H9 (cell line): ENCODE data around the gene IL1RN. TPM values are rescaled to one million over a fixed set of nuclear protein-coding genes. Genes with fewer than 3 reads are reported as not detected.

Source experiments
- DNase-seq: peaks from one replicate; pipeline ENCODE4 v3.0.0-alpha.2; 2017
- H2AFZ ChIP-seq: one replicate; pipeline ENCODE4 v1.6.1; 2013; ENCODE audit warnings: mild to moderate bottlenecking, low read length, control low read depth, moderate library complexity
- H2AK5ac ChIP-seq: 2 replicates; pipeline ENCODE4 v1.6.1; 2013; ENCODE audit warnings: low read length, control low read depth, mixed read lengths; ENCODE audit not compliant: insufficient read length
- H2BK120ac ChIP-seq: one replicate; pipeline ENCODE4 v1.6.1; 2013; ENCODE audit warnings: low read depth, mild to moderate bottlenecking, low read length, control low read depth, inconsistent platforms; ENCODE audit not compliant: poor library complexity, severe bottlenecking
- H2BK12ac ChIP-seq: 2 replicates; pipeline ENCODE4 v1.6.1; 2013; ENCODE audit warnings: low read length, control low read depth, mixed read lengths, low read depth; ENCODE audit not compliant: insufficient read length
- H2BK15ac ChIP-seq: 2 replicates; pipeline ENCODE4 v1.6.1; 2013; ENCODE audit warnings: low read depth, low read length, control low read depth
- H2BK20ac ChIP-seq: one replicate; pipeline ENCODE4 v1.6.1; 2013; ENCODE audit warnings: low read depth, mild to moderate bottlenecking, low read length, control low read depth, inconsistent platforms; ENCODE audit not compliant: poor library complexity, severe bottlenecking
- H2BK5ac ChIP-seq: 2 replicates; pipeline ENCODE4 v1.6.1; 2013; ENCODE audit warnings: low read length, control low read depth, mixed read lengths; ENCODE audit not compliant: insufficient read length
- H3K14ac ChIP-seq: 2 replicates; pipeline ENCODE4 v1.6.1; 2013; ENCODE audit warnings: low read length, control low read depth; ENCODE audit not compliant: insufficient read depth
- H3K18ac ChIP-seq: 2 replicates; pipeline ENCODE4 v1.6.1; 2013; ENCODE audit warnings: low read depth, mild to moderate bottlenecking, mixed read lengths, low read length, control low read depth; ENCODE audit not compliant: insufficient read length
- H3K23ac ChIP-seq: 2 replicates; pipeline ENCODE4 v1.6.1; 2013; ENCODE audit warnings: low read length, control low read depth, mixed read lengths, low read depth; ENCODE audit not compliant: insufficient read length
- H3K23me2 ChIP-seq: 2 replicates; pipeline ENCODE4 v1.6.1; 2013; ENCODE audit warnings: low read depth, mild to moderate bottlenecking, mixed read lengths, low read length, control low read depth; ENCODE audit not compliant: insufficient read length, poor library complexity, severe bottlenecking
- H3K27ac ChIP-seq: 2 replicates; pipeline ENCODE4 v1.5.1; 2013; ENCODE audit warnings: low read length, control low read depth, mixed read lengths, low read depth; ENCODE audit not compliant: insufficient read length
- H3K27me3 ChIP-seq: 2 replicates; pipeline ENCODE4 v1.6.1; 2013; ENCODE audit warnings: low read length, control low read depth, inconsistent platforms; ENCODE audit not compliant: insufficient read depth
- H3K4ac ChIP-seq: 2 replicates; pipeline ENCODE4 v1.6.1; 2013; ENCODE audit warnings: low read depth, mild to moderate bottlenecking, control low read depth, inconsistent platforms, low read length, moderate library complexity
- H3K4me1 ChIP-seq: 2 replicates; pipeline ENCODE4 v1.6.1; 2013; ENCODE audit warnings: low read length, control low read depth, inconsistent platforms; ENCODE audit not compliant: insufficient read depth
- H3K4me2 ChIP-seq: 2 replicates; pipeline ENCODE4 v1.6.1; 2013; ENCODE audit warnings: low read length, control low read depth, mixed read lengths; ENCODE audit not compliant: insufficient read length, insufficient read depth
- H3K56ac ChIP-seq: 2 replicates; pipeline ENCODE4 v1.6.1; 2013; ENCODE audit warnings: low read depth, mild to moderate bottlenecking, mixed read lengths, low read length, control low read depth; ENCODE audit not compliant: insufficient read length
- H3K79me1 ChIP-seq: 2 replicates; pipeline ENCODE4 v1.6.1; 2013; ENCODE audit warnings: low read depth, mild to moderate bottlenecking, moderate library complexity, low read length, control low read depth, inconsistent platforms; ENCODE audit not compliant: insufficient read depth, poor library complexity, severe bottlenecking
- H3K79me2 ChIP-seq: 2 replicates; pipeline ENCODE4 v1.6.1; 2013; ENCODE audit warnings: low read length, control low read depth, inconsistent platforms; ENCODE audit not compliant: insufficient read depth
- H3K9ac ChIP-seq: 2 replicates; pipeline ENCODE4 v1.6.1; 2013; ENCODE audit warnings: low read length, control low read depth, mixed read lengths; ENCODE audit not compliant: insufficient read length; ENCODE audit errors: extremely low read depth
- H3K9me3 ChIP-seq: one replicate; pipeline ENCODE4 v1.6.1; 2013; ENCODE audit warnings: low read depth, low read length, inconsistent platforms; ENCODE audit not compliant: control insufficient read depth
- H3T11ph ChIP-seq: one replicate; pipeline ENCODE4 v1.6.1; 2013; ENCODE audit warnings: mild to moderate bottlenecking, low read length, control low read depth, inconsistent platforms
- H4K20me1 ChIP-seq: one replicate; pipeline ENCODE4 v1.6.1; 2013; ENCODE audit not compliant: control insufficient read depth, insufficient read length, insufficient read depth
- H4K5ac ChIP-seq: 2 replicates; pipeline ENCODE4 v1.6.1; 2013; ENCODE audit warnings: low read depth, mild to moderate bottlenecking, mixed read lengths, low read length, control low read depth; ENCODE audit not compliant: insufficient read length
- H4K8ac ChIP-seq: replicated peaks from 2 replicates; pipeline ENCODE4 v1.6.1; 2013; ENCODE audit warnings: low read length, control low read depth, mixed read lengths, low read depth; ENCODE audit not compliant: insufficient read length
- H4K91ac ChIP-seq: 2 replicates; pipeline ENCODE4 v1.6.1; 2013; ENCODE audit warnings: low read depth, mild to moderate bottlenecking, moderate library complexity, mixed read lengths, low read length, control low read depth; ENCODE audit not compliant: insufficient read length
- H3K27ac Mint-ChIP-seq, 3 experiments: 2 replicates in 2 of 3; 3 replicates in 1 of 3; pipeline ENCODE4 v1.8.0; 2020 to 2021; ENCODE audit warnings: mixed read lengths in 3 of 3, mild to moderate bottlenecking in 1 of 3, moderate library complexity in 1 of 3
- H3K27me3 Mint-ChIP-seq: 2 replicates; pipeline ENCODE4 v1.8.0; 2021; ENCODE audit warnings: low read depth, mild to moderate bottlenecking, moderate library complexity, mixed read lengths
- H3K36me3 Mint-ChIP-seq, 3 experiments: 2 replicates in 2 of 3; 3 replicates in 1 of 3; pipeline ENCODE4 v1.8.0; 2020 to 2021; ENCODE audit warnings: low read depth in 3 of 3, mixed read lengths in 3 of 3; ENCODE audit not compliant: insufficient read depth in 1 of 3
- H3K4me1 Mint-ChIP-seq, 2 experiments: 2 replicates each; pipeline ENCODE4 v1.8.0; 2020; ENCODE audit warnings: mixed read lengths in 2 of 2
- H3K4me3 Mint-ChIP-seq, 2 experiments: 2 replicates in 1 of 2; 3 replicates in 1 of 2; pipeline ENCODE4 v1.8.0; 2020 to 2021; ENCODE audit warnings: mild to moderate bottlenecking in 2 of 2, mixed read lengths in 2 of 2, moderate library complexity in 1 of 2
- H3K9me3 Mint-ChIP-seq, 2 experiments: 2 replicates in 1 of 2; 3 replicates in 1 of 2; pipeline ENCODE4 v1.8.0; 2020; ENCODE audit warnings: mild to moderate bottlenecking in 2 of 2, mixed read lengths in 2 of 2, moderate library complexity in 1 of 2
- WGBS: extraction: QIAGEN DNeasy Blood & Tissue Kit; methylation state at CpG from one replicate; pipeline ENCODE4 v1.1.7; 2013; ENCODE audit warnings: missing lambda C conversion rate, low lambda C conversion rate, mixed read lengths; ENCODE audit not compliant: insufficient read length; ENCODE audit errors: extremely low coverage; 5-methylcytosine and 5-hydroxymethylcytosine counted together
- total RNA-seq: library from RNA; stranded (reverse); gene quantifications from 2 replicates; pipeline ENCODE4 v1.2.1, GENCODE V29; 2021
- TF ChIP-seq, protein P1 (sequence below): fragments of 200-600 bp; sonication (generic); conservative IDR thresholded peaks from 3 replicates; pipeline ENCODE4 v1.8.0; 2021; ENCODE audit warnings: antibody characterized with exemption, mild to moderate bottlenecking

Gene IL1RN
- total RNA-seq, 1 experiment from 2014 or later = not detected

DNA sequence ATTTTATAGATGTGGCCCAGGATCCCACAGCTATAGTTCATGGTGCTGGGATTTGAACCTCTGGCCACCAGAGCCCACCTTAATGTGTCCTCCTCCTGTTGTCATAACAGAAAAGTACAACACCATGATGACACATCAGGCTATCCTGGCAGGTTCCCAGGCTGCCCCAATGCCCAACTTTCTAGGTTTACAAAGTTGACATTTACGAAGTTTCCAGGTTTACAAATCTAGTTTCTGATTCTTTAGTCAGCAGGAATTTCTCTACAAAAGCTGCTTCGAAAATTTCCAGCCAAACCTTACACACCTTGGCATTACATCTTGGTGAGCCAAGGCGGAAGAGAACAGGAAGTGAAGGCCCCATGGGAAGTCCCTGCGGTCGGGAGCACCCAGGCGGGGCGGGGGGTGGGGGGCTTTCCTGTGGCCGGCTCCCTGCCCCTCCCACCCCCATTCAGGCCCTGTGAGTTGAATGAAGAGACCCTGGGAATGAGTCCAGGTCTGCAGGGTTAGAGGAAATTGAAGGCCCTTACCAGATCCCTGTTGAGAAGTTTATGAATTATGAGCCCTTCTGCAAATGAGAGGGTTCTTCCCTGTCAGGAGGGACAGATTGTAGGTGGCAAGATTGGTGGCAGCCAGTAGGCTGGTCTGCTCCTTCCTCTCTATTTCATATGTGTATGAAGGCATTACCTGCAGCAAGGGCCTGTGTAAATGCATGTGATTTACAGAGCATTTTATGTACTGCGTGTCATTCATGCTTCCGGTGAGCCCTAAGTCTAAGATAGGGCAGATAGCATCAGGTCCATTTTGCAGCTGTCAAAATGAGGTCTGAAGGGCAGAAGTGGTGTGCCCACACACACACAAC is 11.1 kb upstream of the IL1RN start:
- Mint-ChIP-seq H3K4me1 (no peaks in the 10 kb centered on the region), H3K36me3 (no peaks in the 10 kb centered on the region), H3K4me3 (no peak overlapping the region), H3K9me3 (no peaks in the 10 kb centered on the region), H3K27me3 (peaks cover 15% of the 10 kb centered on the region), H3K27ac (no peak overlapping the region)
- Histone ChIP-seq H2AK5ac (no peak overlapping the region), H3T11ph (no peak overlapping the region), H3K23me2 (no peaks in the 10 kb centered on the region), H4K20me1 (no peaks in the 10 kb centered on the region), H3K9me3 (no peaks in the 10 kb centered on the region), H3K79me2 (no peaks in the 10 kb centered on the region), H3K56ac (no peak overlapping the region), H3K4ac (no peak overlapping the region), H2BK5ac (no peak overlapping the region), H4K91ac (no peak overlapping the region), H3K14ac (no peak overlapping the region), H2BK120ac (no peak overlapping the region), H2BK12ac (no peak overlapping the region), H3K23ac (no peak overlapping the region), H2BK15ac (no peak overlapping the region), H3K4me1 (peaks cover 5% of the 10 kb centered on the region; the same call in 1 of the 2 replicates), H3K18ac (no peak overlapping the region), H3K27ac (no peak overlapping the region), H3K4me2 (no peak overlapping the region), H2BK20ac (no peak overlapping the region), H3K79me1 (no peaks in the 10 kb centered on the region), H3K9ac (no peak overlapping the region), H3K27me3 (no peaks in the 10 kb centered on the region), H2AFZ (no peak overlapping the region), H4K8ac (no peak overlapping the region), H4K5ac (no peak overlapping the region)
- no peak for DNase-seq
- TF ChIP-seq, protein P1, sequence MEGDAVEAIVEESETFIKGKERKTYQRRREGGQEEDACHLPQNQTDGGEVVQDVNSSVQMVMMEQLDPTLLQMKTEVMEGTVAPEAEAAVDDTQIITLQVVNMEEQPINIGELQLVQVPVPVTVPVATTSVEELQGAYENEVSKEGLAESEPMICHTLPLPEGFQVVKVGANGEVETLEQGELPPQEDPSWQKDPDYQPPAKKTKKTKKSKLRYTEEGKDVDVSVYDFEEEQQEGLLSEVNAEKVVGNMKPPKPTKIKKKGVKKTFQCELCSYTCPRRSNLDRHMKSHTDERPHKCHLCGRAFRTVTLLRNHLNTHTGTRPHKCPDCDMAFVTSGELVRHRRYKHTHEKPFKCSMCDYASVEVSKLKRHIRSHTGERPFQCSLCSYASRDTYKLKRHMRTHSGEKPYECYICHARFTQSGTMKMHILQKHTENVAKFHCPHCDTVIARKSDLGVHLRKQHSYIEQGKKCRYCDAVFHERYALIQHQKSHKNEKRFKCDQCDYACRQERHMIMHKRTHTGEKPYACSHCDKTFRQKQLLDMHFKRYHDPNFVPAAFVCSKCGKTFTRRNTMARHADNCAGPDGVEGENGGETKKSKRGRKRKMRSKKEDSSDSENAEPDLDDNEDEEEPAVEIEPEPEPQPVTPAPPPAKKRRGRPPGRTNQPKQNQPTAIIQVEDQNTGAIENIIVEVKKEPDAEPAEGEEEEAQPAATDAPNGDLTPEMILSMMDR = no peak
- WGBS = no CpG with 5 or more reads among the region's 10 CpGs
